ENCODE data around the gene HLA-DPB1.
A peak's percentile ranks its signal among the peaks of the same experiment; 100 is the strongest.

HLA-DPB1 gene

GRCh38 chr6:33116841-33117711 is 41.3 kb downstream of the HLA-DPB1 start:
- DNase-seq (ENCODE audit: low read depth, low spot score), result no peak
- Histone ChIP-seq H3K27ac (no peak overlapping the region), H3K9me3 (ENCODE audit: low read depth, low read length) (no peaks in the 10 kb centered on the region), H3K4me3 (no peak overlapping the region), H3K9ac (ENCODE audit: insufficient read length) (no peak overlapping the region), H3K36me3 (ENCODE audit: insufficient read depth, low read length) (no peaks in the 10 kb centered on the region)
- TF ChIP-seq EZH2 (IDR thresholded peaks at IDR 0.05) (no peak), FOXP2 (optimal IDR thresholded peaks at IDR 0.05; ENCODE audit: control extremely low read depth, extremely low read length, insufficient read depth) (no peak), POLR2AphosphoS5 (IDR thresholded peaks at IDR 0.05; ENCODE audit: borderline replicate concordance, low read depth, low read length) (no peak)

GRCh38 chr6:33117811-33118277 is 42.1 kb downstream of the HLA-DPB1 start:
- DNase-seq (ENCODE audit: low read depth, low spot score), result no peak
- H3K4me3 ChIP-seq, result no peak overlapping the region
- H3K36me3 ChIP-seq (ENCODE audit: insufficient read depth, low read length), result no peaks in the 10 kb centered on the region
- no peaks in the 10 kb centered on the region for H3K9me3 ChIP-seq (ENCODE audit: low read depth, low read length)
- TF ChIP-seq POLR2AphosphoS5 (IDR thresholded peaks at IDR 0.05; ENCODE audit: borderline replicate concordance, low read depth, low read length), result no peak
- TF ChIP-seq FOXP2 (optimal IDR thresholded peaks at IDR 0.05; ENCODE audit: control extremely low read depth, extremely low read length, insufficient read depth), result no peak
- no peak for TF ChIP-seq EZH2 (IDR thresholded peaks at IDR 0.05)
- no peak overlapping the region for H3K9ac ChIP-seq (ENCODE audit: insufficient read length)
- no peak overlapping the region for H3K27ac ChIP-seq

GRCh38 chr6:33118525-33119123 is 42.8 kb downstream of the HLA-DPB1 start:
- Histone ChIP-seq H3K9me3 (ENCODE audit: low read depth, low read length) (no peaks in the 10 kb centered on the region), H3K9ac (ENCODE audit: insufficient read length) (no peak overlapping the region), H3K36me3 (ENCODE audit: insufficient read depth, low read length) (no peaks in the 10 kb centered on the region), H3K27ac (no peak overlapping the region), H3K4me3 (no peak overlapping the region)
- TF ChIP-seq EZH2 (IDR thresholded peaks at IDR 0.05), result no peak
- no peak for TF ChIP-seq POLR2AphosphoS5 (IDR thresholded peaks at IDR 0.05; ENCODE audit: borderline replicate concordance, low read depth, low read length)
- no peak for TF ChIP-seq FOXP2 (optimal IDR thresholded peaks at IDR 0.05; ENCODE audit: control extremely low read depth, extremely low read length, insufficient read depth)
- peak; percentile 44 for DNase-seq (ENCODE audit: low read depth, low spot score)

DNA sequence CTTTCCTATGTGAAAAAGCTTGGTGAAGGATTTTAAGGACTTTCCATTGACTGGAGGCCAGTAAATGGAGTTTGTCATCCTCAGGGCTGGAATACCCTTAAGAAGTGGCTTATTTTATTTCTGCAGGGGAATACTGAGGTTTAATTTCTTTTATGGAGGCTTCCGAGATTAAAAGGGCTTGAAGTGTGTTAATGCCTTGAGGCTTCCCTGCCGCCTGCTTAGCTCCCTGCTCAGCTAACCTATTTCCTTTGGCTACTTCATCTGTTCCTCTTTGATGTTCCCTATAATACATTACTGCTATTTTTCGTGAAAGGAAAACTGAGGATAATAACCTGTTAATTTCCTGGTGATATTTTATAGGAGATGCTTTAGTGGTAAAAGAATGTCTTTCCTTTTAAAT is 44.2 kb downstream of the HLA-DPB1 start:
- no peak for TF ChIP-seq EZH2 (IDR thresholded peaks at IDR 0.05)
- no peak for TF ChIP-seq FOXP2 (optimal IDR thresholded peaks at IDR 0.05; ENCODE audit: control extremely low read depth, extremely low read length, insufficient read depth)
- TF ChIP-seq POLR2AphosphoS5 (IDR thresholded peaks at IDR 0.05; ENCODE audit: borderline replicate concordance, low read depth, low read length), result no peak
- H3K36me3 ChIP-seq (ENCODE audit: insufficient read depth, low read length), result no peaks in the 10 kb centered on the region
- H3K4me3 ChIP-seq, result no peak overlapping the region
- H3K27ac ChIP-seq, result no peak overlapping the region
- no peak overlapping the region for H3K9ac ChIP-seq (ENCODE audit: insufficient read length)
- H3K9me3 ChIP-seq (ENCODE audit: low read depth, low read length), result no peaks in the 10 kb centered on the region
- no peak for DNase-seq (ENCODE audit: low read depth, low spot score)

GRCh38 chr6:33123181-33123580 is 47.4 kb downstream of the HLA-DPB1 start:
- TF ChIP-seq POLR2AphosphoS5 (IDR thresholded peaks at IDR 0.05; ENCODE audit: borderline replicate concordance, low read depth, low read length) (no peak), EZH2 (IDR thresholded peaks at IDR 0.05) (no peak), FOXP2 (optimal IDR thresholded peaks at IDR 0.05; ENCODE audit: control extremely low read depth, extremely low read length, insufficient read depth) (no peak)
- H3K9ac ChIP-seq (ENCODE audit: insufficient read length), result no peak overlapping the region
- no peaks in the 10 kb centered on the region for H3K36me3 ChIP-seq (ENCODE audit: insufficient read depth, low read length)
- H3K9me3 ChIP-seq (ENCODE audit: low read depth, low read length), result no peaks in the 10 kb centered on the region
- no peak overlapping the region for H3K27ac ChIP-seq
- H3K4me3 ChIP-seq, result no peak overlapping the region
- DNase-seq (ENCODE audit: low read depth, low spot score), result no peak

- no peak overlapping the region for H3K27ac ChIP-seq
- H3K36me3 ChIP-seq (ENCODE audit: insufficient read depth, low read length), result no peaks in the 10 kb centered on the region
- no peak for DNase-seq (ENCODE audit: low read depth, low spot score)
- TF ChIP-seq EZH2 (IDR thresholded peaks at IDR 0.05), result no peak
- TF ChIP-seq POLR2AphosphoS5 (IDR thresholded peaks at IDR 0.05; ENCODE audit: borderline replicate concordance, low read depth, low read length), result no peak
- TF ChIP-seq FOXP2 (optimal IDR thresholded peaks at IDR 0.05; ENCODE audit: control extremely low read depth, extremely low read length, insufficient read depth), result no peak
- H3K4me3 ChIP-seq, result no peak overlapping the region
- no peaks in the 10 kb centered on the region for H3K9me3 ChIP-seq (ENCODE audit: low read depth, low read length)
- no peak overlapping the region for H3K9ac ChIP-seq (ENCODE audit: insufficient read length)
Observed at GRCh38 chr6:33123732-33124524, 48.1 kb downstream of the HLA-DPB1 start.

DNA sequence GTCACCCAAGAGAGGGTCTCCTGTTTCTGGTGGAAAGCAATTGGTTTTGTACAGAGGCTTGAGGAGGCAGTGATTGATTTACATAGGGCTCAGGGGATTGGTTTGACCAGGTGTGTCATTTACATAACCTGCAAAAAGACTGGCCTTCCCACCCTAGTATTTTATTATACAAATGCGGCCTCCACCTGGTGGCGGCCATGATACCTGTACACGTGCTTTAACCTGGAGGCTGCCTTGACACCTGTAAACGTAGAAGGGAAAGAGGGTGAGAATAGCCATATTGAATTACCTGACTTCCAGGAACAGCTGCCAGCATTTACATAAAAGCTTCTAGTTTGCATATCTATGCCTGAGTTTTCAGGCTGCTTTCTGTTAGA is 48.7 kb downstream of the HLA-DPB1 start:
- H3K4me3 ChIP-seq, result no peak overlapping the region
- no peak for DNase-seq (ENCODE audit: low read depth, low spot score)
- no peaks in the 10 kb centered on the region for H3K36me3 ChIP-seq (ENCODE audit: insufficient read depth, low read length)
- no peak overlapping the region for H3K27ac ChIP-seq
- no peak overlapping the region for H3K9ac ChIP-seq (ENCODE audit: insufficient read length)
- H3K9me3 ChIP-seq (ENCODE audit: low read depth, low read length), result no peaks in the 10 kb centered on the region
- TF ChIP-seq POLR2AphosphoS5 (IDR thresholded peaks at IDR 0.05; ENCODE audit: borderline replicate concordance, low read depth, low read length) (no peak), EZH2 (IDR thresholded peaks at IDR 0.05) (no peak), FOXP2 (optimal IDR thresholded peaks at IDR 0.05; ENCODE audit: control extremely low read depth, extremely low read length, insufficient read depth) (no peak)

DNA sequence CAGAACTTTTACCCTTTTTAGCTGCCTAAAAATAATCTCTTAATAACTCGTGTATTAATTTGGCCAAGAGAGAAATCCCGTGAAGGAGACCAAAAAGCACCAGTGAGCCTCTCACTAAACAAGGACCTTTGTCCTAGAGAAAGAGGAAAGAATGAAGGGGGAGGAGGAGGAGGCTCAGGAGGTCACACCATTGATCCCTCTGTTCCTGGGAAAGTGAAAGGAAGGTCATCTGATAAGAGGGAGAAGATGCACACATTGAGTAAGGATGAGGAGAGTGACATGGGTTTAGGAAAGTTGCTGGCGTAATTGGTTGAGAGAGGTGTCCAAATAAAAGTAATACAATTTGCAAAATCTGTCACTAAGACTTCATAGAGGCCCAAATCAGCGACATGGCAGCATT is 49.2 kb downstream of the HLA-DPB1 start:
- TF ChIP-seq EZH2 (IDR thresholded peaks at IDR 0.05) (no peak), POLR2AphosphoS5 (IDR thresholded peaks at IDR 0.05; ENCODE audit: borderline replicate concordance, low read depth, low read length) (no peak), FOXP2 (optimal IDR thresholded peaks at IDR 0.05; ENCODE audit: control extremely low read depth, extremely low read length, insufficient read depth) (no peak)
- H3K4me3 ChIP-seq, result no peak overlapping the region
- H3K9ac ChIP-seq (ENCODE audit: insufficient read length), result no peak overlapping the region
- no peaks in the 10 kb centered on the region for H3K36me3 ChIP-seq (ENCODE audit: insufficient read depth, low read length)
- no peak for DNase-seq (ENCODE audit: low read depth, low spot score)
- no peaks in the 10 kb centered on the region for H3K9me3 ChIP-seq (ENCODE audit: low read depth, low read length)
- H3K27ac ChIP-seq, result no peak overlapping the region

Measured in SK-N-MC (cell line).